GM12878 (cell line): ENCODE data around the gene CEP63. TPM values are rescaled to one million over a fixed set of nuclear protein-coding genes. Genes with fewer than 3 reads are reported as not detected.

ENCODE experiments used
- ATAC-seq: fragments of 200-7000 bp; cut with Tn5 transposase; 3 replicates; pipeline ENCODE4 v1.9.1; 2020; ENCODE audit warnings: mild to moderate bottlenecking, moderate library complexity
- BruUV-seq: library from RNA; stranded (reverse); fragments of 400-500 nt; replicated peaks from 2 replicates; lab custom pipeline; 2021; lab: Mats Ljungman, UMichigan
- CTCF ChIA-PET: fragments of 300-600 bp; sonication (Branson Sonifier 250); formaldehyde crosslinking; extraction: SDS; loops from one replicate; lab custom pipeline; 2021; ENCODE audit warnings: inconsistent platforms; lab: Yijun Ruan, JAX
- POLR2A ChIA-PET: fragments of 350-600 bp; formaldehyde crosslinking; extraction: SDS; loops from one replicate; lab custom pipeline; 2021; ENCODE audit warnings: inconsistent platforms; lab: Charles Lee
- RAD21 ChIA-PET: fragments of 300-600 bp; sonication (Branson Sonifier 250); formaldehyde crosslinking; loops from one replicate; lab custom pipeline; 2023; ENCODE audit warnings: antibody characterized with exemption; ENCODE audit not compliant: unreplicated experiment; lab: Charles Lee
- SMC1A ChIA-PET: fragments of 300-600 bp; sonication (Branson Sonifier 250); formaldehyde crosslinking; loops from one replicate; lab custom pipeline; 2023; ENCODE audit not compliant: unreplicated experiment, uncharacterized antibody; lab: Charles Lee
- DNase-seq: peaks from one replicate; pipeline ENCODE4 v3.0.0-alpha.2; 2011; ENCODE audit warnings: low read depth, low spot score
- FAIRE-seq: peaks from 3 replicates; lab custom pipeline; 2011; peaks lifted over from hg19 to GRCh38; lab: Jason Lieb, UNC
- H2AFZ ChIP-seq: 2 replicates; pipeline ENCODE4 v1.6.0; 2011; ENCODE audit warnings: low read depth, low read length, control low read depth; ENCODE audit not compliant: control insufficient read depth
- H3K27ac ChIP-seq: 2 replicates; pipeline ENCODE4 v1.5.1; 2011; ENCODE audit warnings: control low read depth; ENCODE audit not compliant: control insufficient read depth, insufficient read depth
- H3K27me3 ChIP-seq, 2 experiments: replicated peaks in 1 of 2; 2 replicates each; pipeline versions ENCODE4 v1.6.0 to v1.6.1; 2011; ENCODE audit warnings: low read length in 1 of 2; ENCODE audit not compliant: control insufficient read depth in 2 of 2, insufficient read depth in 2 of 2
- H3K36me3 ChIP-seq, 2 experiments: 2 replicates each; pipeline ENCODE4 v1.5.1; 2011; ENCODE audit warnings: low read length in 1 of 2; ENCODE audit not compliant: control insufficient read depth in 2 of 2, insufficient read depth in 2 of 2
- H3K4me1 ChIP-seq: 2 replicates; pipeline ENCODE4 v1.6.1; 2011; ENCODE audit warnings: mild to moderate bottlenecking, low read length, moderate library complexity, mixed read lengths; ENCODE audit not compliant: control insufficient read depth, insufficient read depth
- H3K4me2 ChIP-seq: 2 replicates; pipeline ENCODE4 v1.6.0; 2011; ENCODE audit warnings: control low read depth; ENCODE audit not compliant: control insufficient read depth, insufficient read depth
- H3K4me3 ChIP-seq: fragments of 200-600 bp; sonication (generic); 2 replicates; pipeline ENCODE4 v1.5.1; 2016
- H3K79me2 ChIP-seq: 2 replicates; pipeline ENCODE4 v1.6.0; 2011; ENCODE audit warnings: low read length; ENCODE audit not compliant: control insufficient read depth, insufficient read depth
- H3K9ac ChIP-seq: 2 replicates; pipeline ENCODE4 v1.8.0; 2011; ENCODE audit warnings: low read length, control low read depth, mixed read lengths; ENCODE audit not compliant: control insufficient read depth, insufficient read depth
- H3K9me3 ChIP-seq: replicated peaks from 3 replicates; pipeline ENCODE4 v1.5.1; 2011; ENCODE audit warnings: mild to moderate bottlenecking, low read length; ENCODE audit not compliant: control insufficient read depth, insufficient read depth
- H4K20me1 ChIP-seq: 2 replicates; pipeline ENCODE4 v1.6.0; 2011; ENCODE audit not compliant: control insufficient read depth, insufficient read depth
- EGR1 ChIP-seq, 2 experiments: IDR thresholded peaks; 1 replicate in 1 of 2; 2 replicates in 1 of 2; pipeline ENCODE4 v1.6.1; 2011 to 2012; ENCODE audit warnings: low read depth in 2 of 2, low read length in 2 of 2, borderline replicate concordance in 1 of 2, mild to moderate bottlenecking in 1 of 2, moderate library complexity in 1 of 2
- ESRRA ChIP-seq: IDR thresholded peaks from 2 replicates; pipeline ENCODE4 v1.6.1; 2012; ENCODE audit warnings: mild to moderate bottlenecking, low read length, improper control_type of control experiment
- KDM1A ChIP-seq: fragments of 200-600 bp; sonication (generic); IDR thresholded peaks from 2 replicates; pipeline ENCODE4 v1.6.1; 2016; ENCODE audit warnings: borderline replicate concordance
- KLF5 ChIP-seq: fragments of 450-650 bp; IDR thresholded peaks from 2 replicates; pipeline ENCODE4 v1.6.1; 2014; ENCODE audit warnings: mild to moderate bottlenecking; ENCODE audit not compliant: partially characterized antibody
- RELB ChIP-seq: fragments of 450-650 bp; IDR thresholded peaks from 2 replicates; pipeline ENCODE4 v1.6.1; 2017; ENCODE audit warnings: low read depth, mild to moderate bottlenecking, moderate library complexity
- SRF ChIP-seq, 2 experiments: IDR thresholded peaks; 2 replicates each; pipeline ENCODE4 v1.6.1; 2011; ENCODE audit warnings: low read depth in 2 of 2, low read length in 2 of 2, mild to moderate bottlenecking in 1 of 2, moderate library complexity in 1 of 2
- WGBS: methylation state at CpG from one replicate; pipeline ENCODE4 v1.1.6; 2016; ENCODE audit warnings: low lambda C conversion rate; ENCODE audit not compliant: insufficient replicate concordance, insufficient coverage; ENCODE audit errors: missing lambda C conversion rate; 5-methylcytosine and 5-hydroxymethylcytosine counted together
- in situ Hi-C: fragments of 300-500 bp; cut with MboI; formaldehyde crosslinking; loops from 9 replicates; pipeline ENCODE4 v1.14.3; 2018; ENCODE audit warnings: mixed read lengths
- intact Hi-C: fragments of 100-400 bp; cut with micrococcal nuclease; formaldehyde crosslinking; loops from one replicate; pipeline ENCODE4 v1.14.2; 2022; ENCODE audit not compliant: unreplicated experiment
- polyA plus RNA-seq, 11 experiments: library from polyadenylated mRNA; depleted of rRNA in 4 of 11; unstranded in 6 of 11; stranded (reverse) in 5 of 11; fragments of >200 nt; fragmentation: Nextera tagmentation in 4 of 11; fragmentation: Illumina TruSeq in 1 of 11; extraction: Ambion mirVana in 4 of 11; extraction: Trizol in 1 of 11; gene quantifications; 1 replicate in 1 of 11; 2 replicates in 10 of 11; pipeline versions ENCODE4 v1.2.1 to v1.2.3, GENCODE V29; 2011 to 2016; ENCODE audit warnings: inconsistent platforms in 2 of 11, missing spikeins in 2 of 11, low read depth in 1 of 11
- total RNA-seq, 4 experiments: library from RNA; depleted of rRNA in 3 of 4; stranded (reverse); fragments of >200 nt in 3 of 4; fragmentation: Illumina TruSeq in 1 of 4; extraction: Trizol in 1 of 4; gene quantifications; 2 replicates each; pipeline versions ENCODE4 v1.2.1 to v1.2.3, GENCODE V29; 2013 to 2021

The CEP63 gene
- total and polyA plus RNA-seq, 10 of the 15 experiments (the other 5 are each of a cell fraction or from before 2014, with no cell fraction given), result 14.0 to 36.9 (median 26.8) TPM

DNA sequence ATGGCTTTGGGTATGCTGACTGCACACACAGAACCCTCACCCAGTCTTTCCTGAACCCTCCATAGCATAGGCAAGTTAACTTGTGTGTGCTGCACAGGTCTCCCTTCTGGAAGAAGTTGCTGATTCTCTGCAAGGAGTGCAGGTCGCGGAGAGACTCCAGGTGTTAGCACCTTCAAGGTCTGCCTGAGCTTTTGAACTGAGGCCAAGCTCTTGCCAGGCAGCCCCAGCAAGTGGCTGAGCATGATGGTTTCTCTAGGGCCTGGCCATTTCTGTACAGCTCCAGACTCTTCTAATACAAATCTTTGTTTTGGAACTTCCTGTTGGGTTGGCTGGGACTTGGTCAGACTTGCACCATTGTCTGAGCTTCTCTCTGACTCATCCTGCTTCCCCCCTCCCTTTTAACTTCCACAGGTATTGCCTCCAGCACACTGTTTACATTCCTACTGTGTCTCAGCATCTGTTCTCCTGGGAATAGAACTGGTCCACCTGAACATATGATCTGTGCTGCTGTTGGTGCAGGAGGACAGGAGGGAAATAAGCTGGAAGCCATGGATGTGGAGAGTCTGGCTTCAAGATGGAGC lies 111.6 kb downstream of the CEP63 start:
- ChIA-PET CTCF (interaction anchor here (1.2 kb wide), 1 partner anchor 19 kb away, joined by 4 read pairs; no protein-coding TSS in a partner anchor), SMC1A (interaction anchor here (1.2 kb wide), 1 partner anchor 155 kb away, joined by 4 read pairs; no protein-coding TSS in a partner anchor), POLR2A (no interaction called here), RAD21 (interaction anchor here (1.0 kb wide), 1 partner anchor 906 kb away, joined by 4 read pairs; no protein-coding TSS in a partner anchor)
- FAIRE-seq (no peak), DNase-seq (no peak), ATAC-seq (no peak)
- Histone ChIP-seq H3K4me2 (no peak overlapping the region), H4K20me1 (no peaks in the 10 kb centered on the region), H3K36me3 (no peaks in the 10 kb centered on the region), H3K27ac (no peak overlapping the region), H3K4me3 (no peak overlapping the region), H3K79me2 (no peaks in the 10 kb centered on the region), H2AFZ (no peak overlapping the region), H3K9me3 (no peaks in the 10 kb centered on the region), H3K9ac (no peak overlapping the region), H3K27me3 (no peaks in the 10 kb centered on the region), H3K4me1 (no peaks in the 10 kb centered on the region)
- intact Hi-C loops, result no loop called here
- BruUV-seq, result no TSS peak
- 3% methylated on average over 2 of the region's 2 CpGs for WGBS
- TF ChIP-seq RELB, result no peak
- TF ChIP-seq ESRRA, result no peak
- no peak for TF ChIP-seq KLF5
- TF ChIP-seq EGR1 (IDR thresholded peaks at IDR 0.05; ENCODE audit: borderline replicate concordance in 1 of 2, low read depth in 2 of 2, low read length in 2 of 2), result no peak
- TF ChIP-seq KDM1A, result no peak
- no peak for TF ChIP-seq SRF (IDR thresholded peaks at IDR 0.05; ENCODE audit: low read depth in 2 of 2, low read length in 2 of 2)
- in situ Hi-C loops, result no loop called here
